K562 (cell line): ENCODE measurements around the gene AIF1. TPM values are rescaled to one million over a fixed set of nuclear protein-coding genes. Genes with fewer than 3 reads are reported as not detected.

Experiments used
- ARNT ChIP-seq, 2 experiments: fragments of 450-650 bp; IDR thresholded peaks; 2 replicates each; pipeline ENCODE4 v1.6.1; 2016; ENCODE audit warnings: mild to moderate bottlenecking in 1 of 2
- BCL6 ChIP-seq: fragments of 250-450 bp; sonication (Bioruptor Pico); IDR thresholded peaks from 2 replicates; pipeline ENCODE4 v1.4.0; 2020
- CBX2 ChIP-seq: fragments of 200-600 bp; sonication (generic); IDR thresholded peaks from one replicate; pipeline ENCODE4 v1.6.1; 2012; ENCODE audit warnings: mild to moderate bottlenecking, low read length, inconsistent platforms; ENCODE audit not compliant: insufficient read depth, poor library complexity, severe bottlenecking
- CHD2 ChIP-seq: IDR thresholded peaks from 2 replicates; pipeline ENCODE4 v1.6.1; 2011; ENCODE audit warnings: low read depth, low read length
- CLOCK ChIP-seq: fragments of 250-450 bp; sonication (Bioruptor Pico); IDR thresholded peaks from 2 replicates; pipeline ENCODE4 v1.4.0; 2020; ENCODE audit warnings: mild to moderate bottlenecking, moderate library complexity, borderline replicate concordance
- DDX20 ChIP-seq: fragments of 450-650 bp; IDR thresholded peaks from 2 replicates; pipeline ENCODE4 v1.6.1; 2016; ENCODE audit warnings: missing genetic modification characterization, low read depth, mild to moderate bottlenecking, missing compliant biosample characterization, moderate library complexity
- ETV5 ChIP-seq: sonication (generic); formaldehyde crosslinking; IDR thresholded peaks from 2 replicates; pipeline ENCODE4 v1.4.0; 2020; ENCODE audit warnings: low read depth, mild to moderate bottlenecking, missing genetic modification reagents
- FOXM1 ChIP-seq, 2 experiments: fragments of 450-650 bp in 1 of 2; sonication (generic) in 1 of 2; formaldehyde crosslinking in 1 of 2; IDR thresholded peaks; 2 replicates each; pipeline versions ENCODE4 v1.6.1 to v1.9.0; 2017 to 2022; ENCODE audit warnings: low read depth in 2 of 2, mild to moderate bottlenecking in 2 of 2, missing genetic modification reagents in 1 of 2, moderate library complexity in 1 of 2
- KLF10 ChIP-seq: fragments of 250-450 bp; sonication (Bioruptor Pico); IDR thresholded peaks from 2 replicates; pipeline ENCODE4 v1.6.1; 2021; ENCODE audit warnings: matching md5 sums
- MCM5 ChIP-seq: fragments of 450-650 bp; IDR thresholded peaks from 2 replicates; pipeline ENCODE4 v1.6.1; 2016; ENCODE audit warnings: low read depth
- PHF8 ChIP-seq: fragments of 200-600 bp; sonication (generic); IDR thresholded peaks from 2 replicates; pipeline ENCODE4 v1.6.1; 2012; ENCODE audit warnings: mixed run types, mild to moderate bottlenecking, inconsistent platforms, low read length, moderate library complexity, borderline replicate concordance
- RBM22 ChIP-seq: fragments of 200-400 bp; formaldehyde crosslinking; IDR thresholded peaks from 2 replicates; pipeline ENCODE4 v1.6.1; 2018; ENCODE audit warnings: low read length, low read depth; ENCODE audit not compliant: poor library complexity, severe bottlenecking
- RBM39 ChIP-seq: fragments of 200-400 bp; formaldehyde crosslinking; optimal IDR thresholded peaks from 2 replicates; pipeline ENCODE3; 2018; ENCODE audit warnings: low read depth, low read length
- SFPQ ChIP-seq: fragments of 200-400 bp; formaldehyde crosslinking; IDR thresholded peaks from 2 replicates; pipeline ENCODE4 v1.6.1; 2017; ENCODE audit warnings: mild to moderate bottlenecking, low read depth, low read length, moderate library complexity
- SIN3A ChIP-seq, 2 experiments: fragments of 150-350 bp in 1 of 2; IDR thresholded peaks; 2 replicates each; pipeline ENCODE4 v1.6.1; 2011 to 2016; ENCODE audit warnings: borderline replicate concordance in 2 of 2, low read depth in 2 of 2, low read length in 2 of 2, mild to moderate bottlenecking in 2 of 2, moderate library complexity in 2 of 2; ENCODE audit not compliant: control insufficient read depth in 1 of 2
- SMARCB1 ChIP-seq: IDR thresholded peaks from 2 replicates; pipeline ENCODE4 v1.6.1; 2011; ENCODE audit warnings: improper control_type of control experiment, low read depth; ENCODE audit not compliant: insufficient read length
- STAG1 ChIP-seq: sonication (generic); formaldehyde crosslinking; IDR thresholded peaks from 2 replicates; pipeline ENCODE4 v1.5.0; 2020; ENCODE audit warnings: missing genetic modification reagents, borderline replicate concordance
- STAT5B ChIP-seq: fragments of 250-450 bp; sonication (Bioruptor Pico); IDR thresholded peaks from 2 replicates; pipeline ENCODE4 v1.8.0; 2021; ENCODE audit warnings: mild to moderate bottlenecking, inconsistent platforms
- TRIM28 ChIP-seq: fragments of 450-650 bp; IDR thresholded peaks from 2 replicates; pipeline ENCODE4 v1.6.1; 2017
- ZBTB2 ChIP-seq: fragments of 450-650 bp; IDR thresholded peaks from 2 replicates; pipeline ENCODE4 v1.6.1; 2016; ENCODE audit warnings: antibody characterized with exemption
- ZNF239 ChIP-seq: fragments of 250-450 bp; sonication (Bioruptor Pico); IDR thresholded peaks from 2 replicates; pipeline ENCODE4 v1.4.0; 2020; ENCODE audit warnings: mild to moderate bottlenecking
- ZNF347 ChIP-seq: fragments of 450-650 bp; formaldehyde crosslinking; IDR thresholded peaks from 2 replicates; pipeline ENCODE4 v1.4.0; 2020; ENCODE audit warnings: low read depth, mild to moderate bottlenecking, moderate library complexity
- ZNF79 ChIP-seq: fragments of 250-450 bp; sonication (Bioruptor Pico); IDR thresholded peaks from 2 replicates; pipeline ENCODE4 v1.4.0; 2020; ENCODE audit warnings: low read depth, mild to moderate bottlenecking, moderate library complexity
- polyA plus RNA-seq, 8 experiments: library from polyadenylated mRNA; depleted of rRNA in 4 of 8; stranded (reverse) in 5 of 8; unstranded in 3 of 8; fragments of >200 nt; fragmentation: Nextera tagmentation in 2 of 8; fragmentation: Illumina TruSeq in 1 of 8; extraction: Ambion mirVana in 2 of 8; extraction: Trizol in 1 of 8; gene quantifications; 2 replicates each; pipeline versions ENCODE4 v1.2.1 to v1.2.3, GENCODE V29; 2011 to 2014; ENCODE audit warnings: inconsistent platforms in 1 of 8, missing spikeins in 1 of 8
- total RNA-seq, 7 experiments: library from RNA; depleted of rRNA in 6 of 7; stranded (reverse); fragments of >200 nt in 6 of 7; fragmentation: Illumina TruSeq in 2 of 7; extraction: Trizol in 2 of 7; gene quantifications; 2 replicates each; pipeline versions ENCODE4 v1.2.1 to v1.2.3, GENCODE V29; 2011 to 2021; ENCODE audit warnings: low replicate concordance in 1 of 7

AIF1 gene
- total and polyA plus RNA-seq, 9 of the 15 experiments (the other 6 are each of a cell fraction or from before 2014, with no cell fraction given), result 9.4 to 33.4 (median 19.4) TPM

- no peak for TF ChIP-seq ZBTB2
- no peak for TF ChIP-seq TRIM28
- TF ChIP-seq SMARCB1, result no peak
- no peak for TF ChIP-seq DDX20 (tag)
- TF ChIP-seq CBX2, result no peak
- no peak for TF ChIP-seq ZNF347 (CRISPR knock-in tag)
- no peak for TF ChIP-seq CHD2
- no peak for TF ChIP-seq PHF8
- TF ChIP-seq STAG1, result no peak
- no peak for TF ChIP-seq ETV5 (CRISPR knock-in tag)
- no peak for TF ChIP-seq RBM39
- TF ChIP-seq SIN3A (IDR thresholded peaks at IDR 0.05; ENCODE audit: borderline replicate concordance in 2 of 2, control insufficient read depth in 1 of 2, low read depth in 2 of 2, low read length in 2 of 2), result peak; percentile 29 to 59; a peak in 3 of 4 replicates
- no peak for TF ChIP-seq RBM22
- no peak for TF ChIP-seq CLOCK
- no peak for TF ChIP-seq STAT5B (CRISPR knock-in tag)
- no peak for TF ChIP-seq KLF10 (CRISPR knock-in tag)
- TF ChIP-seq FOXM1 (IDR thresholded peaks at IDR 0.05; ENCODE audit: low read depth), result no peak
- TF ChIP-seq FOXM1 (CRISPR knock-in tag; IDR thresholded peaks at IDR 0.05; ENCODE audit: low read depth), result no peak; the same call in 1 of the 2 replicates
- TF ChIP-seq ARNT (IDR thresholded peaks at IDR 0.05), result peak; percentile 52 to 85; a peak in 2 of 4 replicates
- TF ChIP-seq ZNF239 (CRISPR knock-in tag), result no peak
- TF ChIP-seq BCL6 (CRISPR knock-in tag), result no peak
- TF ChIP-seq SFPQ, result no peak
- no peak for TF ChIP-seq ZNF79 (CRISPR knock-in tag)
- no peak for TF ChIP-seq MCM5
Observed at GRCh38 chr6:31666337-31666965, 51.4 kb downstream of the AIF1 start (continued).
